ENCODE results near the gene BBS12. TPM values are rescaled to one million over a fixed set of nuclear protein-coding genes. Genes with fewer than 3 reads are reported as not detected.

Gene BBS12
- total RNA-seq, 1 experiment from 2014 or later: 4.9 TPM

- H3K27ac ChIP-seq: no peak overlapping the region
- POLR2A ChIA-PET (ENCODE audit: unreplicated experiment): no interaction called here
- no peaks in the 10 kb centered on the region; the same call in 1 of the 2 replicates for H3K9me3 ChIP-seq (ENCODE audit: insufficient read depth, low read depth)
- H3F3A ChIP-seq (ENCODE audit: insufficient read depth, low read depth): no peaks in the 10 kb centered on the region
- H4K20me1 ChIP-seq (ENCODE audit: insufficient read depth): no peaks in the 10 kb centered on the region
- no peaks in the 10 kb centered on the region for H3K9me2 ChIP-seq (ENCODE audit: insufficient read depth)
- no peak overlapping the region for H3K4me3 ChIP-seq
- H2AFZ ChIP-seq: no peak overlapping the region
- intact Hi-C loops (cut with micrococcal nuclease; ENCODE audit: unreplicated experiment): no loop called here
- peak in 1 of 2 experiments; percentile 32 for DNase-seq
- BruUV-seq (replicated peaks): no TSS peak
- no peaks in the 10 kb centered on the region for H3K36me3 ChIP-seq (ENCODE audit: low read depth)
- H3K4me1 ChIP-seq (replicated peaks; ENCODE audit: insufficient read depth): no peaks in the 10 kb centered on the region
- no peaks in the 10 kb centered on the region for H3K79me2 ChIP-seq (ENCODE audit: low read depth)
- H3K27me3 ChIP-seq (ENCODE audit: insufficient read depth, low read depth): no peaks in the 10 kb centered on the region
- CTCF ChIA-PET: interaction anchor here (0.5 to 1.0 kb wide), 3 partner anchors 24 to 364 kb away, joined by 3 to 4 read pairs (median 3); no protein-coding TSS in a partner anchor
- TF ChIP-seq EZH2 (IDR thresholded peaks at IDR 0.05; ENCODE audit: low read depth): no peak
- no peak for TF ChIP-seq CTCF (conservative IDR thresholded peaks at IDR 0.05)
- H3K4me2 ChIP-seq: 0 out of 2 replicates have a peak overlapping the region, but pooled peaks have one; percentile 4
These were observed 39.6 kb upstream of the BBS12 start for GRCh38 chr4:122692641-122693520.

GRCh38 chr4:122695226-122695625 lies 37.3 kb upstream of the BBS12 start:
- Histone ChIP-seq H3K36me3 (ENCODE audit: low read depth) (no peaks in the 10 kb centered on the region), H3K4me3 (no peak overlapping the region), H3K27me3 (ENCODE audit: insufficient read depth, low read depth) (no peaks in the 10 kb centered on the region), H3K9me2 (ENCODE audit: insufficient read depth) (no peaks in the 10 kb centered on the region), H3K4me1 (replicated peaks; ENCODE audit: insufficient read depth) (no peaks in the 10 kb centered on the region), H3K4me2 (no peak overlapping the region), H3F3A (ENCODE audit: insufficient read depth, low read depth) (no peaks in the 10 kb centered on the region), H2AFZ (no peak overlapping the region), H3K79me2 (ENCODE audit: low read depth) (no peaks in the 10 kb centered on the region), H4K20me1 (ENCODE audit: insufficient read depth) (no peaks in the 10 kb centered on the region), H3K9me3 (ENCODE audit: insufficient read depth, low read depth) (no peaks in the 10 kb centered on the region; the same call in 1 of the 2 replicates), H3K27ac (no peak overlapping the region)
- POLR2A ChIA-PET (ENCODE audit: unreplicated experiment): no interaction called here
- intact Hi-C loops (cut with micrococcal nuclease; ENCODE audit: unreplicated experiment): no loop called here
- no peak for DNase-seq
- CTCF ChIA-PET: no interaction called here
- TF ChIP-seq EZH2 (IDR thresholded peaks at IDR 0.05; ENCODE audit: low read depth) (no peak), CTCF (conservative IDR thresholded peaks at IDR 0.05) (no peak)
- no TSS peak for BruUV-seq (replicated peaks)

GRCh38 chr4:122700178-122700725 lies 32.3 kb upstream of the BBS12 start:
- TF ChIP-seq CTCF (conservative IDR thresholded peaks at IDR 0.05) (no peak), EZH2 (IDR thresholded peaks at IDR 0.05; ENCODE audit: low read depth) (no peak)
- ChIA-PET CTCF (interaction anchor here (0.7 kb wide), 1 partner anchor 122 kb away, joined by 3 read pairs; no protein-coding TSS in a partner anchor), POLR2A (ENCODE audit: unreplicated experiment) (no interaction called here)
- Histone ChIP-seq H3K9me2 (ENCODE audit: insufficient read depth) (no peaks in the 10 kb centered on the region), H3K27ac (no peak overlapping the region), H3K4me2 (no peak overlapping the region), H3K9me3 (ENCODE audit: insufficient read depth, low read depth) (no peaks in the 10 kb centered on the region; the same call in 1 of the 2 replicates), H2AFZ (0 out of 2 replicates have a peak overlapping the region, but pooled peaks have one; percentile 41), H4K20me1 (ENCODE audit: insufficient read depth) (no peaks in the 10 kb centered on the region), H3K4me1 (replicated peaks; ENCODE audit: insufficient read depth) (no peaks in the 10 kb centered on the region), H3K4me3 (no peak overlapping the region), H3K27me3 (ENCODE audit: insufficient read depth, low read depth) (no peaks in the 10 kb centered on the region), H3K36me3 (ENCODE audit: low read depth) (no peaks in the 10 kb centered on the region), H3K79me2 (ENCODE audit: low read depth) (no peaks in the 10 kb centered on the region), H3F3A (ENCODE audit: insufficient read depth, low read depth) (no peaks in the 10 kb centered on the region)
- intact Hi-C loops (cut with micrococcal nuclease; ENCODE audit: unreplicated experiment): no loop called here
- BruUV-seq (replicated peaks): no TSS peak
- DNase-seq: peak in 1 of 2 experiments; percentile 40
